Measurements from ENCODE around the gene SAMD10.
A peak's percentile ranks its signal among the peaks of the same experiment; 100 is the strongest.

Gene SAMD10

GRCh38 chr20:64009811-64010387 lies 30.5 kb upstream of the SAMD10 start (continued):
- no peak for TF ChIP-seq ZNF19 (tag by site-specific recombination; IDR thresholded peaks at IDR 0.05; ENCODE audit: low read depth)
- no peak for TF ChIP-seq ZNF747 (tag by site-specific recombination; IDR thresholded peaks at IDR 0.05)
- TF ChIP-seq OVOL3 (tag by site-specific recombination; IDR thresholded peaks at IDR 0.05) = no peak
- no peak for TF ChIP-seq ZNF146 (tag by site-specific recombination; IDR thresholded peaks at IDR 0.05)
- TF ChIP-seq SCRT1 (tag by site-specific recombination; IDR thresholded peaks at IDR 0.05; ENCODE audit: borderline replicate concordance) = no peak
- TF ChIP-seq ZIC2 (tag by site-specific recombination; IDR thresholded peaks at IDR 0.05) = no peak
- TF ChIP-seq ZNF785 (tag by site-specific recombination; IDR thresholded peaks at IDR 0.05) = no peak
- TF ChIP-seq ZSCAN23 (tag by site-specific recombination; IDR thresholded peaks at IDR 0.05) = no peak
- TF ChIP-seq, protein P1, sequence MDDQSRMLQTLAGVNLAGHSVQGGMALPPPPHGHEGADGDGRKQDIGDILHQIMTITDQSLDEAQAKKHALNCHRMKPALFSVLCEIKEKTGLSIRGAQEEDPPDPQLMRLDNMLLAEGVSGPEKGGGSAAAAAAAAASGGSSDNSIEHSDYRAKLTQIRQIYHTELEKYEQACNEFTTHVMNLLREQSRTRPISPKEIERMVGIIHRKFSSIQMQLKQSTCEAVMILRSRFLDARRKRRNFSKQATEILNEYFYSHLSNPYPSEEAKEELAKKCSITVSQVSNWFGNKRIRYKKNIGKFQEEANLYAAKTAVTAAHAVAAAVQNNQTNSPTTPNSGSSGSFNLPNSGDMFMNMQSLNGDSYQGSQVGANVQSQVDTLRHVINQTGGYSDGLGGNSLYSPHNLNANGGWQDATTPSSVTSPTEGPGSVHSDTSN (CRISPR knock-in tag; IDR thresholded peaks at IDR 0.05) = no peak
- no peak for TF ChIP-seq ZNF138 (tag by site-specific recombination; IDR thresholded peaks at IDR 0.05; ENCODE audit: borderline replicate concordance)
- TF ChIP-seq ZNF658 (tag by site-specific recombination; IDR thresholded peaks at IDR 0.05) = no peak
- TF ChIP-seq EGR2 (tag by site-specific recombination; IDR thresholded peaks at IDR 0.05; ENCODE audit: low read depth) = no peak
- no peak for TF ChIP-seq ZNF248 (tag by site-specific recombination; IDR thresholded peaks at IDR 0.05)

DNA sequence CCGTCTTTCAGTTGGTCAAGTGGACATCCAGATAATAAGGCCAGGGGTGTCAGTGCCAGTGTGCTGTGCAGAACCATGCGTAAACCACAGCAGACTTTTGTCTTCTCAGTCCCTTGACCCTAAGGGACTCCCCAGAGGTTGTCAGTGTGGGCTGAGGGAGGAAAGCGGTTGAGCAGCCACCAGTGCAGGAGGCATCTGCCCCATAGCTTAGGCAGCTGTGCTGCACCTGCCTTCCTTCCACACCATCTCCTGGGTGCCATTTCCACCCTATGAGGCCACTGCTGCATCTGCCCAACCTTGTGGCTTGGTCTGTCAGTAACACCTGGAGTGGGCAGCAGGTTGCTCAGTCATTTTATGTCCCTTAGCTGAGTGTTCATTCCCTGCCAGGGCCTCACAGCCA lies 27.5 kb upstream of the SAMD10 start:
- CTCF ChIA-PET = interaction anchor here (0.5 to 0.6 kb wide), 3 partner anchors 232 to 301 kb away, joined by 3 to 4 read pairs (median 3); no protein-coding TSS in a partner anchor
- peaks cover 30 to 81% of the 10 kb centered on the region in 2 experiments for H3K36me3 ChIP-seq (ENCODE audit: control insufficient read depth in 2 of 2, insufficient read depth in 1 of 2, low read length in 2 of 2)
- H3K4me1 ChIP-seq (ENCODE audit: control insufficient read depth, insufficient read depth, low read length) = no peaks in the 10 kb centered on the region

DNA sequence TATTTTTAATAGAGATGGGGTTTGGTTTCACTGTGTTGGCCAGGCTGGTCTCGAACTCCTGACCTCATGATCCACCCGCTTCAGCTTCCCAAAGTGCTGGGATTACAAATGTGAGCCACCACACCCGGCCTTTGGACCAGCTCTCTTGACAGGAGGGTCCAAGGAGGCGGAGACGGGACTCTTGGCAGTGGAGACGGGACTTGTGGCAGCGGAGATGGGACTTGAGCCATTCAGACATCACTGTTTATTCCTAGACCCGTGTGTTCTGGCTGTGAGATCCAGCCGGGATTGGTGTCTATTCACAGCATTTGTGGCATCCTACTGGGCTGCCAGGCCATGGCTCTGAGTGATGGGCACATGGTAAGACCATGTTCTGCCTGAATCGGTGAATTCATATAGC lies 27.0 kb upstream of the SAMD10 start:
- no peaks in the 10 kb centered on the region; the same call in 1 of the 2 replicates for H3K4me1 ChIP-seq (ENCODE audit: control insufficient read depth, insufficient read depth, low read length)
- no peak overlapping the region for H3K4me3 ChIP-seq (ENCODE audit: low read depth, low read length)
- POLR2A ChIA-PET = no interaction called here
- no peaks in the 10 kb centered on the region for H3K9me3 ChIP-seq (ENCODE audit: control insufficient read depth, insufficient read depth, low read depth, low read length)
- H3K27ac ChIP-seq (ENCODE audit: extremely low read depth, low read depth, low read length) = no peak overlapping the region
- peaks cover 30 to 82% of the 10 kb centered on the region in 2 experiments for H3K36me3 ChIP-seq (ENCODE audit: control insufficient read depth in 2 of 2, insufficient read depth in 1 of 2, low read length in 2 of 2)
- TF ChIP-seq, protein P2, sequence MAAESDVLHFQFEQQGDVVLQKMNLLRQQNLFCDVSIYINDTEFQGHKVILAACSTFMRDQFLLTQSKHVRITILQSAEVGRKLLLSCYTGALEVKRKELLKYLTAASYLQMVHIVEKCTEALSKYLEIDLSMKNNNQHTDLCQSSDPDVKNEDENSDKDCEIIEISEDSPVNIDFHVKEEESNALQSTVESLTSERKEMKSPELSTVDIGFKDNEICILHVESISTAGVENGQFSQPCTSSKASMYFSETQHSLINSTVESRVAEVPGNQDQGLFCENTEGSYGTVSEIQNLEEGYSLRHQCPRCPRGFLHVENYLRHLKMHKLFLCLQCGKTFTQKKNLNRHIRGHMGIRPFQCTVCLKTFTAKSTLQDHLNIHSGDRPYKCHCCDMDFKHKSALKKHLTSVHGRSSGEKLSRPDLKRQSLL (tag by site-specific recombination; IDR thresholded peaks at IDR 0.05) = no peak
- CTCF ChIA-PET = interaction anchor here (0.5 to 0.6 kb wide), 3 partner anchors 231 to 300 kb away, joined by 3 to 4 read pairs (median 3); no protein-coding TSS in a partner anchor

More for the DNA sequence above, 27.5 kb upstream of the SAMD10 start:
- no peak overlapping the region for H3K27ac ChIP-seq (ENCODE audit: extremely low read depth, low read depth, low read length)
- POLR2A ChIA-PET = no interaction called here
- H3K4me3 ChIP-seq (ENCODE audit: low read depth, low read length) = no peak overlapping the region
- no peak for TF ChIP-seq KLF17 (tag by site-specific recombination; IDR thresholded peaks at IDR 0.05)
- peak; percentile 50; the same call in 1 of the 2 replicates for TF ChIP-seq GLIS1 (tag by site-specific recombination; IDR thresholded peaks at IDR 0.05)
- peak; percentile 56; the same call in 1 of the 2 replicates for TF ChIP-seq FEZF1 (tag by site-specific recombination; IDR thresholded peaks at IDR 0.05)
- TF ChIP-seq ZIC2 (tag by site-specific recombination; IDR thresholded peaks at IDR 0.05) = peak; percentile 48
- no peak for TF ChIP-seq ZNF24 (tag by site-specific recombination; IDR thresholded peaks at IDR 0.05)
- no peak for TF ChIP-seq ZSCAN30 (tag by site-specific recombination; IDR thresholded peaks at IDR 0.05)
- no peak for TF ChIP-seq ZNF670 (tag by site-specific recombination; IDR thresholded peaks at IDR 0.05; ENCODE audit: low read depth)
- H3K9me3 ChIP-seq (ENCODE audit: control insufficient read depth, insufficient read depth, low read depth, low read length) = no peaks in the 10 kb centered on the region
